Chondrocyte (in vitro differentiated cells): Measurements from ENCODE around the gene TPGS1. TPM values are rescaled to one million over a fixed set of nuclear protein-coding genes. Genes with fewer than 3 reads are reported as not detected.

Experiments used
- DNase-seq: peaks from one replicate; pipeline ENCODE4 v3.0.0; 2021; ENCODE audit warnings: mixed read lengths, low spot score
- H3K27ac Mint-ChIP-seq: one replicate; pipeline ENCODE4 v1.8.0; 2021; ENCODE audit warnings: mild to moderate bottlenecking, moderate library complexity, mixed read lengths; ENCODE audit not compliant: unreplicated experiment
- H3K27me3 Mint-ChIP-seq: 2 replicates; pipeline ENCODE4 v1.8.0; 2021; ENCODE audit warnings: low read depth, mixed read lengths
- H3K36me3 Mint-ChIP-seq: 2 replicates; pipeline ENCODE4 v1.8.0; 2021; ENCODE audit warnings: low read depth, mixed read lengths
- H3K4me1 Mint-ChIP-seq: 2 replicates; pipeline ENCODE4 v1.8.0; 2021; ENCODE audit warnings: low read depth, mild to moderate bottlenecking, mixed read lengths
- H3K4me3 Mint-ChIP-seq: one replicate; pipeline ENCODE4 v1.8.0; 2021; ENCODE audit warnings: mild to moderate bottlenecking, moderate library complexity, mixed read lengths; ENCODE audit not compliant: unreplicated experiment
- H3K9me3 Mint-ChIP-seq: 2 replicates; pipeline ENCODE4 v1.8.0; 2021; ENCODE audit warnings: low read depth, mixed read lengths
- CTCF ChIP-seq: fragments of 200-600 bp; sonication (generic); IDR thresholded peaks from 2 replicates; pipeline ENCODE4 v1.5.0; 2021; ENCODE audit warnings: antibody characterized with exemption, mild to moderate bottlenecking, moderate library complexity
- total RNA-seq: library from RNA; stranded (reverse); gene quantifications from 3 replicates; pipeline ENCODE4 v1.2.1, GENCODE V29; 2021

Gene TPGS1
- total RNA-seq, 1 donor from 2014 or later, result 22.6 TPM

GRCh38 chr19:498511-498891, 8.8 kb upstream of the TPGS1 start:
- Mint-ChIP-seq H3K36me3 (peaks cover 2% of the 10 kb centered on the region), H3K4me3 (no peak overlapping the region), H3K9me3 (no peaks in the 10 kb centered on the region), H3K4me1 (peaks cover 5% of the 10 kb centered on the region), H3K27ac (no peak overlapping the region), H3K27me3 (peaks cover 15% of the 10 kb centered on the region)
- no peak for TF ChIP-seq CTCF
- no peak for DNase-seq

GRCh38 chr19:498977-499623, 8.2 kb upstream of the TPGS1 start:
- Mint-ChIP-seq H3K27ac (no peak overlapping the region), H3K9me3 (no peaks in the 10 kb centered on the region), H3K36me3 (peaks cover 2% of the 10 kb centered on the region), H3K4me1 (peaks cover 3% of the 10 kb centered on the region), H3K4me3 (no peak overlapping the region), H3K27me3 (peaks cover 15% of the 10 kb centered on the region)
- no peak for TF ChIP-seq CTCF
- DNase-seq, result no peak

- no peak for DNase-seq
- H3K27ac Mint-ChIP-seq, result no peak overlapping the region
- H3K36me3 Mint-ChIP-seq, result peaks cover 2% of the 10 kb centered on the region
- no peak overlapping the region for H3K4me3 Mint-ChIP-seq
- H3K9me3 Mint-ChIP-seq, result no peaks in the 10 kb centered on the region
- peaks cover 6% of the 10 kb centered on the region for H3K4me1 Mint-ChIP-seq
- H3K27me3 Mint-ChIP-seq, result peaks cover 13% of the 10 kb centered on the region
- no peak for TF ChIP-seq CTCF
These were observed 5.7 kb upstream of the TPGS1 start for GRCh38 chr19:501646-502045.

GRCh38 chr19:504616-505015, 2.7 kb upstream of the TPGS1 start:
- Mint-ChIP-seq H3K4me3 (no peak overlapping the region), H3K4me1 (peaks cover 19% of the 10 kb centered on the region), H3K9me3 (no peaks in the 10 kb centered on the region), H3K36me3 (peaks cover 1% of the 10 kb centered on the region), H3K27me3 (peaks cover under 1% of the 10 kb centered on the region), H3K27ac (no peak overlapping the region)
- no peak for DNase-seq
- no peak for TF ChIP-seq CTCF

GRCh38 chr19:506404-507285, 652 bp upstream of the TPGS1 start:
- Mint-ChIP-seq H3K27me3 (no peaks in the 10 kb centered on the region), H3K27ac (peak overlapping the region; percentile 96)

More at GRCh38 chr19:506404-507285, 652 bp upstream of the TPGS1 start:
- Mint-ChIP-seq H3K36me3 (peaks cover 3% of the 10 kb centered on the region), H3K4me1 (peaks cover 32% of the 10 kb centered on the region), H3K4me3 (peak overlapping the region; percentile 86), H3K9me3 (no peaks in the 10 kb centered on the region)
- peak; percentile 98 for DNase-seq
- peak; percentile 100 for TF ChIP-seq CTCF
